ENCODE results near the gene PLEKHG4B.
A peak's percentile ranks its signal among the peaks of the same experiment; 100 is the strongest.
"Not testable (repeated sequence)": the region's sequence is repeated elsewhere in the genome, so short reads cannot be mapped to it uniquely, and the experiment has no call there.

Gene PLEKHG4B

GRCh38 chr5:230711-231110, 138.7 kb downstream of the PLEKHG4B start:
- DNase-seq = no peak
- Histone ChIP-seq H3K4me3 (ENCODE audit: low read depth, low read length) (no peak overlapping the region), H3K27me3 (replicated peaks) (no peaks in the 10 kb centered on the region), H3K27ac (no peak overlapping the region), H3K36me3 (replicated peaks) (peaks cover 69% of the 10 kb centered on the region)
- in situ Hi-C loops (cut with HindIII; ENCODE audit: low pct_ligation_motif_present, low sequenced_read_pairs) = no loop called here
- TF ChIP-seq CTCF (IDR thresholded peaks at IDR 0.05; ENCODE audit: low read depth, low read length, missing control alignments) = no peak

GRCh38 chr5:231661-232060, 139.7 kb downstream of the PLEKHG4B start:
- TF ChIP-seq CTCF (IDR thresholded peaks at IDR 0.05; ENCODE audit: low read depth, low read length, missing control alignments) = no peak
- no peak for DNase-seq
- in situ Hi-C loops (cut with HindIII; ENCODE audit: low pct_ligation_motif_present, low sequenced_read_pairs) = no loop called here
- no peaks in the 10 kb centered on the region for H3K27me3 ChIP-seq (replicated peaks)
- H3K36me3 ChIP-seq (replicated peaks) = peaks cover 64% of the 10 kb centered on the region
- no peak overlapping the region for H3K4me3 ChIP-seq (ENCODE audit: low read depth, low read length)
- H3K27ac ChIP-seq = no peak overlapping the region

GRCh38 chr5:233426-233825, 141.5 kb downstream of the PLEKHG4B start:
- H3K36me3 ChIP-seq (replicated peaks) = peaks cover 48% of the 10 kb centered on the region

GRCh38 chr5:234450-234849, 142.5 kb downstream of the PLEKHG4B start:
- H3K27me3 ChIP-seq (replicated peaks) = no peaks in the 10 kb centered on the region
- no peak for DNase-seq
- H3K27ac ChIP-seq = no peak overlapping the region
- TF ChIP-seq CTCF (IDR thresholded peaks at IDR 0.05; ENCODE audit: low read depth, low read length, missing control alignments) = no peak
- in situ Hi-C loops (cut with HindIII; ENCODE audit: low pct_ligation_motif_present, low sequenced_read_pairs) = no loop called here
- H3K4me3 ChIP-seq (ENCODE audit: low read depth, low read length) = no peak overlapping the region
- H3K36me3 ChIP-seq (replicated peaks) = peaks cover 39% of the 10 kb centered on the region

More at GRCh38 chr5:233426-233825, 141.5 kb downstream of the PLEKHG4B start:
- in situ Hi-C loops (cut with HindIII; ENCODE audit: low pct_ligation_motif_present, low sequenced_read_pairs); H3K27ac ChIP-seq; H3K27me3 ChIP-seq (replicated peaks); DNase-seq; H3K4me3 ChIP-seq (ENCODE audit: low read depth, low read length): not testable (repeated sequence)

GRCh38 chr5:235527-235926, 143.6 kb downstream of the PLEKHG4B start:
- H3K27me3 ChIP-seq (replicated peaks); in situ Hi-C loops (cut with HindIII; ENCODE audit: low pct_ligation_motif_present, low sequenced_read_pairs); H3K4me3 ChIP-seq (ENCODE audit: low read depth, low read length); DNase-seq; H3K27ac ChIP-seq: not testable (repeated sequence)
- H3K36me3 ChIP-seq (replicated peaks) = peaks cover 41% of the 10 kb centered on the region

- in situ Hi-C loops (cut with HindIII; ENCODE audit: low pct_ligation_motif_present, low sequenced_read_pairs); H3K4me3 ChIP-seq (ENCODE audit: low read depth, low read length); H3K27ac ChIP-seq; H3K27me3 ChIP-seq (replicated peaks): not testable (repeated sequence)
- DNase-seq = peak; percentile 58
- H3K36me3 ChIP-seq (replicated peaks) = peaks cover 50% of the 10 kb centered on the region
Measured at GRCh38 chr5:237931-238330, 146.0 kb downstream of the PLEKHG4B start.

Data from brain microvascular endothelial cell (primary cell).